IMR-90 (cell line): ENCODE results near the gene KCNJ6.

ENCODE experiments used
- CEBPB ChIP-seq: IDR thresholded peaks from 2 replicates; pipeline ENCODE4 v1.6.1; 2012; ENCODE audit warnings: low read depth, low read length, improper control_type of control experiment
- CHD1 ChIP-seq: IDR thresholded peaks from 2 replicates; pipeline ENCODE4 v1.6.1; 2012; ENCODE audit warnings: low read depth, low read length, improper control_type of control experiment
- CTCF ChIP-seq: conservative IDR thresholded peaks from 2 replicates; pipeline ENCODE4 v1.5.1; 2012; ENCODE audit warnings: mild to moderate bottlenecking, low read depth, low read length, improper control_type of control experiment
- ELK1 ChIP-seq: fragments of 150-350 bp; IDR thresholded peaks from 2 replicates; pipeline ENCODE4 v1.6.1; 2016; ENCODE audit warnings: low read depth, mild to moderate bottlenecking, low read length, moderate library complexity, borderline replicate concordance
- MXI1 ChIP-seq: IDR thresholded peaks from 2 replicates; pipeline ENCODE4 v1.6.1; 2012; ENCODE audit warnings: low read depth, mild to moderate bottlenecking, low read length, moderate library complexity, borderline replicate concordance
- POLR2A ChIP-seq: IDR thresholded peaks from 2 replicates; pipeline ENCODE4 v1.6.1; 2012; ENCODE audit warnings: mild to moderate bottlenecking, low read depth, low read length
- RAD21 ChIP-seq: IDR thresholded peaks from 2 replicates; pipeline ENCODE4 v1.6.1; 2012; ENCODE audit warnings: low read length, improper control_type of control experiment
- RFX5 ChIP-seq: IDR thresholded peaks from 2 replicates; pipeline ENCODE4 v1.8.0; 2012; ENCODE audit warnings: low read depth, mild to moderate bottlenecking, low read length, moderate library complexity
- SMC3 ChIP-seq: fragments of 150-350 bp; IDR thresholded peaks from 2 replicates; pipeline ENCODE4 v1.6.1; 2016; ENCODE audit warnings: low read depth, mild to moderate bottlenecking, antibody characterized with exemption, low read length, moderate library complexity

GRCh38 chr21:37710546-37711285 lies 205.5 kb downstream of the KCNJ6 start:
- TF ChIP-seq SMC3, result no peak
- no peak for TF ChIP-seq MXI1
- no peak for TF ChIP-seq CTCF
- TF ChIP-seq POLR2A, result no peak
- TF ChIP-seq RAD21, result no peak
- TF ChIP-seq CHD1, result no peak
- no peak for TF ChIP-seq ELK1
- no peak for TF ChIP-seq CEBPB
- TF ChIP-seq RFX5, result no peak
